Activated T-cell treated with anti-CD3 and anti-CD28 coated beads for 1 hour (primary cell): ENCODE measurements around the gene EPHB3.

Experiments
- DNase-seq: peaks from one replicate; pipeline ENCODE4 v3.0.0-alpha.2; 2020; ENCODE audit warnings: low read depth

EPHB3 gene

GRCh38 chr3:184543843-184544512 is 17.6 kb upstream of the EPHB3 start:
- peak; percentile 57 for DNase-seq

DNA sequence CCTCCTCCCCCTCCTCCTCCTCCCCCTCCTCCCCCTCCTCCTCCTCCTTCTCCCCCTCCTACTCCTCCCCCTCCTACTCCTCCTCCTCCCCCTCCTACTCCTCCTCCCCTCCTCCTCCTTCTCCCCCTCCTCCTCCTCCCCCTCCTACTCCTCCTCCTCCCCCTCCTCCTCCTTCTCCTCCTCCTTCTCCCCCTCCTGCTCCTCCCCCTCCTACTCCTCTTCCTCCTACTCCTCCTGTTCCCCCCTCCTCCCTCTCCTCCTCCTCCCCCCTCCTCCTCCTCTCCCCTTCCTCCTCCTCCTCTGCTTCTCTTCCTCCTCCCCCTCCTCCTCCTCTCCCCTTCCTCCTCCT is 17.1 kb upstream of the EPHB3 start:
- DNase-seq, result no peak

- DNase-seq, result no peak
These were observed 15.8 kb upstream of the EPHB3 start for GRCh38 chr3:184545769-184546168.

DNA sequence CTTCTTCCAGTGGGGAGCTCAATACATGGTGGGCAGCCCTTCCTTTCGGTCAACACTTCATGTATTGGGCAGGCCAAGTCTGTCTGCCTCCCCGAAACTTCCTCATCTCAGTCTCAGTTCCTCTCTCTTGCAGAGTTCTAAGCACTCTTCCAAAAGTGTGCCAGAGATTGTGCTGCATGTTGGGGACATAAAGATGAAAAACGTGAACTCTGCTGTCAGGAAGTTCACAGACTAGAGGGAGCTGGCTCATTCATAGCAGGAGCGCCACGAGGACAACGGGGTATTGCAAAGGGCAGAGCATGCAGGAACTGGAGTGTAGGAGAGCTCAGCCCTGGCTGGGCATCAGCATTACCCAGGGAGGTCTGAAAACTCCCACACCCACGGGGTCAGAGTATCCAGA is 15.3 kb upstream of the EPHB3 start:
- no peak for DNase-seq

DNA sequence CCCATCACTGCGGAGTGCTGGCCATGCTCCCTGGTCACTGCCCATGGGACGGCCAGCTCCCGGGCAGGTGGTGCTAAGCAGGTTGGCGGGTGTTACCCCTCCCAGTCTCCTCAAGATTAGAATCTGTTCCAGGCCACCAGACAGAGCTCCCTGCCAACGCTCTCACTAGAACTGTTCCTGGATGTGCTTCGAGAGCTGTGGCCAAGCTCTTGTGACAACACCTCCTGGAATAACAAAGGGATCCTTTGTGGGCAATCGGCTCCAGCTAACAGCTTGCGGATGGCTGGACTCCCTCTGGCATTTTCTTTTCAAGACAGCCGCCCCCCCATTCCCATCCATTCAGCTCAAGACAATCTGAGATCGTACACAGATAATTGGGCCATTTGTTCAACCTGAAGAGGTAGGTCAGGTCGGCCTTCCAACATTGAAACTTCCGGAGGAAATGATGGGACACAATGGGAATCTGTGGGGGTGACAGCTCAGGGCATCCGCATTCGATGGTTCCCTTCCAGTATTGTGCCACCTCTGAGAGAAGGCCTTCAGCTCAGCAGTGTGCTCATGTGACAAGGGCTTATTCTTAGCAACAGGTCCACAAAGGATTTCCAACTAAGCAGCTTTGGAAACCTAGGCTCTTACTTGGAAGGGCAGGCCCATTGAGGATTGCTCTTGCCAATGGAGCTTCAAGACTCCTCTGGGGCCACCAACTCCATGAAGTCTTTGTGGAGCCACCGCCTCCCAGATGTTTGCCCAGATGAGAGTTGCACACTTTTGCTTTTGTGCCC is 11.6 kb upstream of the EPHB3 start:
- DNase-seq, result no peak

DNA sequence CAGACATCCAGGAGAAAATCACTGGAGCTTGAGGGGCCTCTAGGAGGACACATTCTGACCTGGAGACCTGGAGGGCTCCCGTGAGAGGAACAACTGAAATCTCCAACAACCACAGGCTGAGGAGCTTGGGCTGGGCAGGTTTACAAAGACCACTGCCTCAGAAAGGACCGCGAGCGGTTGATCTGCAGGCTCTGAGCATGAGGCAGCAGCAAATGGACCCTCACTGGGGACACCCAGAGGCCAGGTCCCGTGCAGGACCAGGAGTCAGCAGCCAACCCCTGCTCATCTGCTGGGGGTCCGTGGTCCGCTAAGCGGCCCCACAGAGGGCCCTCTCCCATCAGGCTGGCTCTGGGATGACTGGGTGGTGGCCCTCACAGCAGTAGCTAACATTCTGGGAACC is 10.5 kb upstream of the EPHB3 start:
- no peak for DNase-seq

GRCh38 chr3:184551614-184552256 is 9.8 kb upstream of the EPHB3 start:
- no peak for DNase-seq

- no peak for DNase-seq
These were observed 9.3 kb upstream of the EPHB3 start for GRCh38 chr3:184552296-184552695.

DNA sequence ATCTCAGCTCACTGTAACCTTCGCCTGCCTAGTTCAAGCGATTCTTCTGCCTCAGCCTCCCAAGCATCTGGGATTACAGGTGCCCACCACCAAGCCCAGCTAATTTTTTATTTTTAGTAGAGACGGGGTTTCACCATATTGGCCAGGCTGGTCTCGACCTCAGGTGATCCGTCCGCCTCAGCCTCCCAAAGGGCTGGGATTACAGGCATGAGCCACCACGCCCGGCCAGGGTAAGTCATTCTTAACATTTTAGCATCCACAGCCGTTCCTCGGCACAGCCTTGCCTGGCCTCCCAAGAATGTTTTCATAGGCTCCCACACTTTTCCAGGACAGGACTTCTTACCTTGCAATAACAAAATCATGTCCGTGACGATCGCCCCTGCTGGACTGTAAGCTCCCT is 8.7 kb upstream of the EPHB3 start:
- no peak for DNase-seq

GRCh38 chr3:184553385-184553784 is 8.2 kb upstream of the EPHB3 start:
- DNase-seq, result no peak

GRCh38 chr3:184554461-184554860 is 7.1 kb upstream of the EPHB3 start:
- no peak for DNase-seq

GRCh38 chr3:184556582-184557347 is 4.8 kb upstream of the EPHB3 start:
- no peak for DNase-seq

GRCh38 chr3:184557348-184557950 is 4.1 kb upstream of the EPHB3 start:
- no peak for DNase-seq

- DNase-seq, result no peak
These were observed 2.9 kb upstream of the EPHB3 start for GRCh38 chr3:184558726-184559125.

DNA sequence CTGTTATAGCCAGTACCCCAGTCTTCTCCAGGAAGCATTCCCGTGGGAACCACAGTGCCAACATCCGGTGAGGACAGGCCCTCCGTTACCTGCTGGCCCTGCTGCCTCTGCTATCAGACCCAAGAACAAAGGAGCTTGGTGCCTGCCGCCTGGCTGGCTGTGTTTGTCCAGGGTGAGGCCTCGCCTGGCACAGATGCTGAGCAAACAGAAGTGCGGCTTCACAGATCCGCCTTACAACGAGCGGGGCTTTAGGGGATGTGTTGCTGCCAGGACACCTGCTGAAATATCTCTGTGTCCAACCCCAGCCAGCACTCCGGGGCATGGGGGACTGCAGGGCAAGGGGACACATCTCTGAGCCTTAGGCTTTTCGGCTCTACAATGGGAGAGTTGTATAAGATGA is 2.2 kb upstream of the EPHB3 start:
- no peak for DNase-seq

- no peak for DNase-seq
These were observed 1.1 kb upstream of the EPHB3 start for GRCh38 chr3:184560531-184560930.

DNA sequence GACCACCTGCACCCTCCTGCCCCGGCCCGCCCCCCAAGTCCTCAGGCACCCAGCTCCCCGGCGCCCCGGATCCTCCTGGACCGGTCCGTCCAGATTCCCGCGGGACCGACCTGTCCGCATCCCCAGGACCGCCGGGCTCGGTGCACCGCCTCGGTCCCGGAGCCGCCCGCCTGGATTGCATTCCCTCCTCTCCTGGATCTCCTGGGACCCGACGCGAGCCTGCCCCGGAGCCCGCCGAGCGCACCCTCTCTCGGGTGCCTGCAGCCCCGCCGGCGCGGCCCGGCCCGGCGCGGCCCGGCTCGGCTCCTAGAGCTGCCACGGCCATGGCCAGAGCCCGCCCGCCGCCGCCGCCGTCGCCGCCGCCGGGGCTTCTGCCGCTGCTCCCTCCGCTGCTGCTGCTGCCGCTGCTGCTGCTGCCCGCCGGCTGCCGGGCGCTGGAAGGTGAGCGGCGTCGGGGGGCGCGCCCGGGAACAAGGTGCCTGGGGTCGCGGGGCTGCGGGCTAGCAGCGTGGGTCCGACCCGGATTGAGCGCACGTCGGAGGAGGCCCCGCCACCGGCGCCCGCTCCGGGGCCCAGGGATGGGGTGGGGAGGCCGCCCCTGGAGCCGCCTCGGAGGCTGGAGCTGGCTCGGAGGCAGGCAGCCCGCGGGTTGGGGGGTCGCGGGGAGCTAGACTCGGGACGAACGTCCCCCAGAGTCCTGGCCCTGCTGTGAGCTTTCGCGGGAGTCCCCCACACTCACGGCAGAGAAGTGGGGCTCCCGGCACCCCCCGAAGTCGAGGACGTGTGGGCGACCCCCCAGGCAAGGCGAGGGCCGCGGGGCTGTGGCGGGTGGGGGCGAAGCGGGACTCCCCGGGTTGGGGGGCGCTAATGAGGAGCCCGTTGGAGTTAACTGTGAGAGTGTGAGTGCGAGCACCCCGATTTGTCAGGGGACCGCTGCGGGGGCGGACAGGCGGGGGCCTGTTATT is 610 bp downstream of the EPHB3 start:
- no peak for DNase-seq

GRCh38 chr3:184562878-184563560 is 1.4 kb downstream of the EPHB3 start:
- DNase-seq, result no peak

DNA sequence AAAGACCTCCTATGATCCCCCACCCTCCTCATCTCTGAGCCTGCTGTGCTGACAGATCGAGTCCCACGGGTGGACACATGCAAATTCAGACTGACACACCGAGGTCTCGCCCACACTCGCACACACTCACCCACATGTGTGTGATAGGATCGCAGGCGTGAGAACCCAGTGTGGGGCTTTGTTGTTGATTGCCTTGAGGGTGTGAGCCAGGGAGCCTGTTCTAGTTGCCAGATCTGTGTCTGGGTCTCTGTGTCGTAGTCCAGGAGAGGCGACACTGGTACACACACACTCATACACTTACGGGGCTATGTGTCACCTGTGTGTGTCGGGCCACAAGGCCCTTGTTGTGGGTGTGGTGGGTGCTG is 2.0 kb downstream of the EPHB3 start:
- DNase-seq, result no peak

DNA sequence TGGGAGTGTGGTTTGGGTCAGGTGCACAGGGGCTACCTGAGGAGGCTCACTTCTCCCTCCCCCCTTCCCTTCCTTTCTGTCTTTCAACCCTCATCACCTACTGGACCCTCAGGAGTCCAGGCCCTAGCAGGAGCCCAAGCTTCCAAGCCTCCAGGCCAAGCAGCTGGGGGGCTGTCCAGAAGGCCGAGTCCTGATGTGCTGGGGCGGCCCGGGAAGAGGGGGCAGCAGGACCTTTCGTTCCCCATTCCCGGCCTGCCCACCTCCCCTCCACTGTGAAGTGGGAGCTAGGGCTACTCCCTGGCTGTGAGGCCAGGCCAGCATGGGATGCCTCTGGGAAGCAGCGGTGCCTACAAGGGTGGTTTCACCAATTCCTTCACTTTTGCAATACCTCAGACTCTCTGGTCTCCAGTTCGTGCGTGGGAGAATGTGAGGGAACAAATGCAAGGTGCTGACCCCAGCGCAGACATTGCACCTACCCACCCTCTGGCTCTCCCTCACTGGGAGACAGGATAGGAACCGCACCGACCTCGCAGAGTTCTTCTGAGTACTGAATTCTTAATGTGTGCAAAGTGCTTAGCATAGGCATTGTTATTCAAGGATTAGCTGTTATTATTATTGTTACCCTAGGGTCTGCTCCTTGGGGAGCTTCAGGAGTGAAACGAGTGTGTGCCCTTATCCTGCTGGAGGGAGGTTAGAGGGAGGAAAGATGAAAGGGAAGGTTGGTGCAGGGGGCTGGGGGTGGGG is 2.5 kb downstream of the EPHB3 start:
- no peak for DNase-seq
